GM18499 (cell line): ENCODE measurements around the gene CLCN2.

ENCODE experiments used
- ATAC-seq: cut with Tn5 transposase; IDR thresholded peaks from one replicate; pipeline ENCODE4 v1.9.1; 2021; ENCODE audit warnings: moderate number of reproducible peaks; ENCODE audit not compliant: insufficient read depth, unreplicated experiment

The CLCN2 gene

DNA sequence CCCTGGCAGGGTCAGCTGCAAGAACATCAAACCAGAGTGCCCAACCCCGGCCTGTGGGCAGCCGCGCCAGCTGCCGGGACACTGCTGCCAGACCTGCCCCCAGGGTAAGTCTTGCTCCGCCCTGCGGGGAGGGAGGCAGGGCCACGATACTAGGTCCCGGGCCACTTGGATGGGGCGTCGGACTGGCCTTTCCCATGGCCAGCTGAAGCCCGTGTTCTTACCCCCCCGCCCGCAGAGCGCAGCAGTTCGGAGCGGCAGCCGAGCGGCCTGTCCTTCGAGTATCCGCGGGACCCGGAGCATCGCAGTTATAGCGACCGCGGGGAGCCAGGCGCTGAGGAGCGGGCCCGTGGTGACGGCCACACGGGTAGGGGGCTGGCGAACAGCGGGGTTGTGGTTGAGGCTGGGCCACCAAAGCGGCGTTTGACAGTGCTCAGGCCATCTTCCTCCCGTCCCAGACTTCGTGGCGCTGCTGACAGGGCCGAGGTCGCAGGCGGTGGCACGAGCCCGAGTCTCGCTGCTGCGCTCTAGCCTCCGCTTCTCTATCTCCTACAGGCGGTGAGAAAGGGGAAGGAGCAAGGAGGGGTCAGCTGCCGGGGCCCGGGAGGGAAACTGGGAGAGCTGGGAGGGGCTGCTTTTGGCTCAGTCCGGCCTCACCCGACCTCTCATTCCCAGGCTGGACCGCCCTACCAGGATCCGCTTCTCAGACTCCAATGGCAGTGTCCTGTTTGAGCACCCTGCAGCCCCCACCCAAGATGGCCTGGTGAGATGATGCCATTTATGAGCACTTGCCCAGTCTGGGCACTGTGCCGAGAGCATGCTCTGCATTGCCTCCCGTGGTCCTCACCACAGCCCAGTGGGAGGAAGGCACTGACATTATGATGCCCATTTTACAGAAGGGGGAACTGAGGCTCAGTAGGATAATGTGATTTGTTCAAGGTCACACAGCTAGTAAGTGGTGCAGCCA lies 20.1 kb upstream of the CLCN2 start:
- ATAC-seq, result no peak

DNA sequence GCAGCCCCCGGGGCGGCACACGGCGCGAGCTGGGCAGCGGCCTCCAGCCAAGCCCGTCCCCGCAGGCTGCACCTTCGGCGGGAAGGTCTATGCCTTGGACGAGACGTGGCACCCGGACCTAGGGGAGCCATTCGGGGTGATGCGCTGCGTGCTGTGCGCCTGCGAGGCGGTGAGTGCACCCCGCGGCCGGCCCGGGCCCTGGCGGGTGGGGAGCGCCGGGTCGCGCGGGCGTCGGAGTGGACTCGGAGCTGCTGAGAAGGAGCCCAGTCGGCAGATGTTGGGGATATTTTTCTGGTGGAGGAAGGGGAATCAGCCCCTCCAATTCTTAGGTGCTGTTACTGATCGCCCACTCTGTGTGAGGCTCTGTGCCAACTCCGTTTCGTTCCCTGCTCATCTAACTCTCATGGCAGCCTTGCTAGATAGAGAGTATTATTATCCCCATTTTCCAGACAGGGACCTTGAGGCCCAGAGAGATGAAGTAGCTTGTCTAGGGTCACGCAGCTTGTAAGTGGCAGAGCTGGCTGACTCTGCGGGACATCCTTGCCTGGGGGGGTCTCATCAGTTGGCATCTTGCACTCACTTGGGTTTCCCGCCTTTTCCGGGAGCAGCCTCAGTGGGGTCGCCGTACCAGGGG lies 19.3 kb upstream of the CLCN2 start:
- no peak for ATAC-seq

DNA sequence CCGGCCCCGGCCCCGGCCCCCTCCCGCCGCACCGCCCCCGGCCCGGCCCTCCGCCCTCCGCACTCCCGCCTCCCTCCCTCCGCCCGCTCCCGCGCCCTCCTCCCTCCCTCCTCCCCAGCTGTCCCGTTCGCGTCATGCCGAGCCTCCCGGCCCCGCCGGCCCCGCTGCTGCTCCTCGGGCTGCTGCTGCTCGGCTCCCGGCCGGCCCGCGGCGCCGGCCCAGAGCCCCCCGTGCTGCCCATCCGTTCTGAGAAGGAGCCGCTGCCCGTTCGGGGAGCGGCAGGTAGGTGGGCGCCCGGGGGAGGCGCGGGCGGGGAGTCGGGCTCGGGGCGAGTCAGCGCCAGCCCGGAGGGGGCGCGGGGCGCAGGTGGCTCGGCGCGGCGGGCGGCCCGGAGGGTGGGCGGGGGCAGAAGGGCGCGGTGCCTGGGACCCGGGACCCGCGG lies 18.8 kb upstream of the CLCN2 start:
- ATAC-seq, result no peak

DNA sequence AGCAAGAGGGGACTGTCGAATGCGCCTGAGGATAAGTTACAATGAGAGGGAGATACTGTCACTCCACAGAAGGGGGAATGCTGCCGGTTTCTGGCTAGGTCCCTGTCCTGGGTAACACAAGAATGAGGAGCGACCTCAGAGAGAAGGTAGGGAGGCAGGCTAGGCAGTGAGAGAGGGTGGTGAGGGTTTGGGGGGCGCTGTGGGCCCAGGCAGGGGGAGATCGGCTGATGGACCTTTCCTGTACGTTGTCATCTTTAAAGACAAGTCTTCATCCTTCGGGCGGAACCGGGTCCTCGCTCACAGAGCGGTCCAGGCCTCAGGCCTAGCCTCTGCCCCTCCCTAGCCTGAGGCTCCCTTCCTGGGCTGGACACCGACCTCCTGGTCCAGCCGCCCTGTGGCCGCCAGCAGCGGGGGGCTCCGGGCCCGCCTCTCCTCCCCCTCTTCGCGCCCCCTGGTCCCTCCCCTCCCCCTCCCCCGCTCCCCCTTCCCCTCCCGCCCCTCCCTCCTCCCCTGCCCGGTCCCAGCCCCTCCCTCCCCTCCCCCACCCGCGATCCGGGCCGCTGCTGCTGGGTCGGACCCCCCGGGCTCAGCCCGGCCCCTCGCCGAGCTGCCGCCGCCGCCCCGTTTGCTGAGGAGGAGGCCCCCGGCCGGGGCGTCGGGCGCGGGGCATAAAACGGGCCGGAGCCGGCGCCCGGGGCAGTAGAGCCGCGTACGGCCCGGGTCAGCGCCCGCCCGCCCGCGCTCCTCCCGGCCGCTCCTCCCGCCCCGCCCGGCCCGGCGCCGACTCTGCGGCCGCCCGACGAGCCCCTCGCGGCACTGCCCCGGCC lies 18.2 kb upstream of the CLCN2 start, which contains the start of gene CHRD:
CHRD (plus strand) TSS at position 697 of the 827 bp plus-strand sequence. CDS start 265 bp downstream, outside the sequence.
- no peak for ATAC-seq

DNA sequence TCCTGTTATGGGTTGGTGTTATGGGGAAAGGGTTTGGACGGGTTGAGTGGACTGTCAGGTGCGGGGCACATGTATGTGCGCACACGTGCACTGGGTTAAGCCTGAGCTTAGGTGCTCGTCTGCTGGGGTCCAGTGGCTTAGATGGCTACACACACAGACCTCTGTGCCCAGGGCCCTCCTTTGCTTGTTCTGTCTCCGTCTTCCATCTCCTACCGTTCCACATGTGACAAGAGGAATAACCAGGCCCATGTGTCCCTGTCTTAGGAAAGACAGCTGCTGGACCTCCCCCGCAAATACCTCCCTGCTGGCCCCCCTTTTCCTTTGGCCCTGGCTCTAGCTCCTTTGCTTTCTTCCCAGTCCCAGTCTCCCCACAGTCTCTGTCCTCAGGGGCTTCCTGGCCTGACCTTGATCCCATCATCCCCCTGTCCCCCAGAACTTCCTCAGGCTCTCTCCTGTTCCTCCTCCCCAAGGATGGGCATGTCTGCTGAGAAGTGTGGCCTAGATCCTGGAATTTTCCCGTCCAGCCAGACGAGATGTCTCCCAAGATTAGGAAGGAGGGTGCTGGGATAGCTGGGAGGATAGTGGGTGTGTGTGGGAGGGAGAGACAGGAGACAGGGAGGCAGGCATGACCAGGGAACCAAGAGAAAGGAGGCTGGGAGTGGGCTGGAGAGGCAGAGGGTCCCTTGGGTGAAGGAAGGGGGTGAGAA lies 17.4 kb upstream of the CLCN2 start:
- no peak for ATAC-seq

DNA sequence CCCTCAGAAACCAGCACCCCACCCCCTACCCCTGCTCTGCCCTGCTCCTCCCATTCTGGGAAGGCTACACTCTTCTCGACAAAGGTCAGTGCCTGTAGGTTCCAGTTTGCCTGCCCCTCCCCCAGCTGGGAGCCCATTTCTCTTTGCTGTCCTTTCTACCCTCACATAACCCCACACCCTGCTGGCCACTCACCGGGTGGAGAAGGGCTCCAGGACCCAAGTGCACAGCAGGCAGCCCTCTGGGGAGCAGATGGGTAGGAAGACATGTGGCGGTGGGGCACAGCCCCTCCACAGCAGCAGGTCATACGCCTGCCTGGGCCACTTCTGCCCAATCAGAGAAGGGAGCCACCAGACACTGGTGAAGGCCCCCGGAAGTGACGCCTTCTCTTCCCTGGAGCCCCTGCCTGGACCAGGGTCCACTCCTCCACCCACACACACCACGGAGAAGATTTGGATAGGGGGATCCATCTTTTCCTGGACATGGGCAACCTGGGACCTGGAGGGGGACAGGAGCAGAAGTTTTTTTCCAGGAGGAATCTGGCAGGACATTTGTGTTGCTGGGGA lies 16.6 kb upstream of the CLCN2 start, which contains the start of gene THPO:
THPO (minus strand) TSS at position 326 of the 564 bp plus-strand sequence. CDS start 1,948 bp downstream, outside the sequence.
- no peak for ATAC-seq

DNA sequence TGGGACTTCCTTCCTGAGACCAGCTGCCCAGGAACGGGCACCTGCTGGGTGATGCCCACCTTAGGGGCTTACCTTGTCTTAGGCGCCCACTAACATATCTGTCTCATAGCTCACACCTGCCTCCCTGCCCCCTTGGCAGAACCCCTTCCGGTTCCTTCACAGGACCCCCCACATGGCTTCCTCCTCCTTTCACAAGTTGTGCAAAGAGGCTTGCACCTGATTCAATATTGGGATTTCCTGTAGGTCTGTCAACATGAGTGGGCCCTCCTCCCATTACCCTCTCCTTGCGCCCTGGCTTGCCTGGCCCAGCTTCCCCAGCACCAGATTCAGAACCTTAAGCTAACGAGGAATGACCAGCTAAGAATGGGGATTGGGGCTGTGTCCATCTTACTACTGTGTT lies 16.0 kb upstream of the CLCN2 start:
- ATAC-seq, result no peak

DNA sequence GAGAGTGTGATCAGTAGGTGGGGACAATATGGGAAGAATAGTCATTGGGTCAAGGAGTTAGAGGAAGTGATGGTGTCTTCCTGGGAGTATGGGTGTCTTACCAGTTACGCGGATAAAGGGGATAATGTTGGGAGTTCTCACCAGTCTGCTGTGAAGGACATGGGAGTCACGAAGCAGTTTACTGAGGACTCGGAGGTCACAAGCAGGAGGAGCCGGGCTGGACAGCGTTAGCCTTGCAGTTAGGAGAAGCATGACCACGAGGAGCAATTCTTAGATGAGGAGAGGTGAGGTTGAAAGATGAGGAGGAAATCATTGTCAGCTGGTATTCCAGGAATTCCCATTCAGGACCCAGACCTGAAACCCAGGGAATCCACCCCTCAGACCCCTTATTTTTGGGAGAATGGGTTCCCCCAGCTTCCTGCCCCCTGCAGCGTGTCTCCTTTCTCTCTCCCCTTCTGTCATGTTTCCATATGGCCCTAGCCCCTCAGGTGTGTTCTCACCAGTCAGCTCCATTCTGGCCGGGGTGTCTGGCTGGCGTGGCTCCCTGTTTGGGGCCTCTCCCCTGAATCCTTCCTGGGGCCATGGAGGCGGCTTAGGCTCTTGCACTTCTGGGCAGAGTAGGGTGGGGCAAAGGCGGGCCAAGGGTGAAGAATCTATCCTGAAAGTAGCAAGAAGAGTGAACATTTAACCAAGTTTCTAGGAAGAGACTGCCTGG lies 14.5 kb upstream of the CLCN2 start:
- no peak for ATAC-seq

DNA sequence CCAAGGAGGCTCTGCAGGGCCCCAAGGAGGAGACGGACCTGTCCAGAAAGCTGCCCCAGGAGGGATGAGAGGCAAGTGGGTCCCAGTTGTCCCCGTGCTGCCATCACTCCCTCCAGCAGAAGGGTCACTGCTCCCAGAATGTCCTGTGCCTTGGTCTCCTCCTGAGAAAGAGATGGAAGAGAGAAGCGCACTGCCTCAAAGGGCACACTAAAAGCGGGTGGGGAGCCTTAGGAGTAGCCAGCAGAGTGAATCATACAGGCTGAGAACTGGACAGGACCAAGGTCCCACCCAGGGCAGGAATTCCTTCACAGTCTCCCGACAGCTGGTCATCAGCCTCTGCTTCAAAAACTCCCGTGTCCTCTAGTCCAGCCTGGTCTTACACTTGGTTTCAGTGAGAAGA lies 12.0 kb upstream of the CLCN2 start:
- no peak for ATAC-seq

DNA sequence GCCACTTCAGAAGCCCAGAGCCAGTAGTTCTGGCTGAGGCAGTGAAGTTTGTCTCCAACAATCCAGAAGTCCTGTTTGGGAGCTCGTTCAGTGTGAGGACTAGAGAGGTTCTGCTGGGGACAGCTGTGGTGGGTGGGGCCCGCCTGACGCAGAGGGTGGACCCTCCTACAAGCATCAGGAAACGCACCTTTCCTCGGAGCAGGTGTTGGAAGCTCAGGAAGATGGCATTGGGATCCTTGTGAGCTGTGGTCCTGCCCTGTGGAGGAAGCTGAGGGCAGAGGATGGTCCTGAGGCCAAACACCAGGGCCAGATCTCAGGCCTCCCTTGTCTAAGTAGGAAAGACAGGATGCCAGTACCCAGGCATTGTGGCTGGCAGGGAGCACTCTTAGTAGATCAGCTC lies 11.5 kb upstream of the CLCN2 start:
- no peak for ATAC-seq

DNA sequence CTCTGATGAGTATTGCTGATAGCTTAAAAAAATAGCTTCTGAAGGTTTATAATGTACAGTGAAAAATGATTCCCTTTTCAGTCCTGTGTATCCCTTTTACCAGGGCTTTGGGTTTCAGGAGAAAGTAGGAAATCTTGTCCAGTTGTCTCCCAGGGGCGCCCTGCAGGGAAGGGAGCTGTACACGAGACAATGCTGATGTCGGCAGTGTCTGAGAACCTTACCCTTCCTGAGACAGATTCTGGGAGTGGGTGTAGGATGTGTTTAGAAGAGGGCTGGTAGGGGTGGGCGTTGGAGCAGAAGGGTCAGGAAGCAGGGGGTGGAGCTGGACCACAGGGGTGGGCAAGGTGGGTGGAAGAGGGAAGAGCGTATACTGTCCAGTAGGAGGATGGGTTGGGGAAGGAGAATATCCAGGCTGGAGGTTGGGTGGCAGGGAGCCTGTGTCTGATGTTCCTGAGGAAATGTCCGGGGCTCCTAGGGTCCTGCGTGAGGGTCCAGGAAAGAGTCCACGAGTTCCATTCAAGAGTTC lies 11.0 kb upstream of the CLCN2 start:
- ATAC-seq, result no peak

DNA sequence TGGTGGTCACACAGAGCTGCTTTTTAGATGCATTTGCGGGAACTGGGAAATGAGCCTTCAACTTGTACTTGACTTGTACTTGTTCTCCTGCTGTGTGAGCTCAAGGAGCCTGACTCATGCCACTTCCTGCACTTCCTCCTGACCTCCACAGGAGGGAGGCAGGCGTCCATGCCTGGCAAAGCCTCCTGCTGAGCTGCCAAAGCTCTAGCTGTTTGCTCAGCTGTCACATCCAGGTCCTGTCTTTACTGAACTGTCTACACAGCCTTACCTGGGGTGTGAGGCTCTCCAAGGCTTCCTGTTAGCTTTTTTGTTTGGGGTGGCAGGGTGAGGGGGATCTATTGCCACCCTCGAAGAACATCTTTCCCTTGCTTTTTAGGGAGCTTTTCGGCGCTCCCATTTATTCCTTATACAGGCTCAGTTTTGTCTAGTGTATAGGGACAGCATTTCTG lies 10.2 kb upstream of the CLCN2 start:
- no peak for ATAC-seq

DNA sequence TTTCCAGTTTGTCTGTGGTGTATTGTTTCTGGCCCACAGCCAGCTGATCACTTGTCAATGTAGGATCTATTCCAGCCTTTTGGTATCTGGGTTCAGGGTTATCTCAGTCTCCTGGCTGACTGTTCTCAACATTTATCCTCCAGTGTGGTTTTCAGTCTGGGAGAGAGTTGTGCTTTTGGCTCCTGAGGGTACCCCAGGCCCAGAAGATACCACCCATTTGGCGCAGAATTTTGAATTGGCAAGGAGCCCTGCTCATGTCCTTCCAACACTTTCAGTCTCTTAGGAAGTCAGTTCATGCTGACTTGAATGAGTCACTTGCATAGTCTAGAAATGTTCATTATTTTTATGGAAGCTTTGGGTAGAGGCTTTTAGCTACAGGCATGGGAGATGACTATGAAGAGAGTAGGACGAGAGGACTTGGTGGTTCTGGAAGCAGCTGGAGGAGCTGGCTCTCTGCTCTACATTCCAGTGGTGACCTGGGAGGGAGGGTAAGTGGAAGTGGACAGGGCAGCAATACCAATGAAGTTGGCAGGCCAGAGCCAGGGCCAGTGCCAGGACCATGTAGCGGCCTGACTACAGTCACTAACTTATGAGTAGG lies 7.3 kb upstream of the CLCN2 start:
- no peak for ATAC-seq

DNA sequence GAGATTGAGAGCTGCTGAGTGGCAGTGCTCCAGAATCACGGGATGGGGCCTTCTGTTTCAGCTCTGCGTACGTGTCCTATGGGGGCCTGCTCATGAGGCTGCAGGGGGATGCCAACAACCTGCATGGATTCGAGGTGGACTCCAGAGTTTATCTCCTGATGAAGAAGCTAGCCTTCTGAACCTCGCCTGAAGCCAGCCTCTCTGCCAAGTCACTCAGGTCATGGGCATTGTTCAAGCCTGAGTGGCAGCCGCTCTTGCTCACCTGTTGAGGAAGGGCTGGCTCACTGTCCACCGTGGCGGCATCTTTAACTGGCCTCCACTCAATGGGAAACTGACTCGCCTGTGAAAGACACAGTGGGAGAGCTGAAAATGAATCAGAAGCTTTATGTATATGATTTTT lies 6.7 kb upstream of the CLCN2 start:
- ATAC-seq, result no peak

DNA sequence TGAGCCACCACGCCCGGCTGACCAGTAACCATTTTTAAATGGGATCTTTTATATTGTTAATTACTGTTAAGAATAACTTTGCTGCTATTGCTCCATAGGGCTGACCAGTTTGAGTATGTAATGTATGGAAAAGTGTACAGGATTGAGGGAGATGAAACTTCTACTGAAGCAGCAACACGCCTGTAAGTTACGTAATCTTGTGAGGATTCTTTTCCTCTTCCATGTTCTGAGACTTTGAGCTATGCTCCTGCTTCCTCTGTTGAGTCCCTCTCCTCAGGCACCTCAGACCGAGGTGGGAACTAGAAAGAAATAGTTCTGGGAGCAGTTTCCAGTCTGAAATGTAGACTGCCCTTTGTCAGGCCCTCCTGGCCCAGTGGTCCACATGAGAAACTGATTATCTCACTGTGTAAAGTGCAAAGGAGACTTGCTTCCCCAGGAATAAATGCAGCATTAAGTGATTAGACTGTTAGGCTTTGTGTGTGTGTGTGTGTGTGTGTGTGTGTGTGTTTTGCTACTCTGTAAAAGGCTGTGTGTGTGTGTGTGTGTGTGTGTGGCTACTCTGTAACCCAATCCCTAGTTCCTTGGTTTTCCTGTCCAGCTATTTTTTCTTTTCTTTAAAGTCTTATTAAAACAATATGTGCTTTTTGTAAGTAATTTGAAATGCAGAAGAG lies 5.3 kb upstream of the CLCN2 start:
- no peak for ATAC-seq

DNA sequence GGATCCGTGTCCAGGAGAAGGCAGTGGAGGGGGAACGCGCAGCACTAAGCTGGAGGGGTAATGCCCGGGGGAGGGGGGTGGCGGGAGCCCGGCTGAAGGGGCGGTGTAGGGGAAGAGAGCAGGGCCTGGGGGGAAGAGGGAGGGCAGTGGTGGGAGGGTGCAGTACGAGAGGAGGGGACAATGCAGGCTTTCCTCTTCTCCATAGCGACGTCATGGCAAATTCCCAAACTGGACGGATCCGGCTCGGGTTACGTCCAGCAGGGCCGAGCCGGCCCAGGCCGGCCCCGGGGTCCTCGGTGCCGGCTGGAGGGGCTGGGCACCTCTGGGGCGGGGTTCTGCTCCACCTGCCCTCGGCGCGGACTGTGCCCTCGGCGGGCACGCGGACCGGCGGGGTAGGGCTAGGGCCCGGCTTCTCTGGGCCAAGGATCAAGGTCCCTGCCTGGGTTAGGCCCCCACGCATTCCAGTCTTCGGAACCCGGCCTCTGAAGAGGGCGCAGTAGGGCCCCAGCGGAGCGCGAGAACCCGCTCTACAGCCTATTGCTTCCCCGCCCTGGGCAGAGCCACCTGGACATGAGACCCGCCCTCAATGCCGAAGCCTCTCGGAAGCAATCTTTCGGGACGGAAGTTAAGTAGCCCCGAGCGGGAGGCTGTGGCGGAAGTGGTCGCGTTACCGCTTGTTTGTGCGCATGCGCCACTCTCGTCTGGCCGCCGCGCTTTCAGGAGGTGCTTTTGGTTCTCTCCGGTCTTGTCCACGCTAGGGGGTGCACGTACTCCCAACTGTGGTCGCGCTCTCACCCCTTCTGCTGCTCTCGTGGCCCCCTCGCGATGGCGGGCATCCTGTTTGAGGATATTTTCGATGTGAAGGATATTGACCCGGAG lies 1.5 kb upstream of the CLCN2 start:
- peak; percentile 85 for ATAC-seq
